ENCODE measurements around the gene SNTA1. TPM values are rescaled to one million over a fixed set of nuclear protein-coding genes. Genes with fewer than 3 reads are reported as not detected.
A peak's percentile ranks its signal among the peaks of the same experiment; 100 is the strongest.

The SNTA1 gene
- total and polyA plus RNA-seq, 2 of the 13 experiments (the other 11 are each of a cell fraction or from before 2014, with no cell fraction given): 16.4 to 18.3 TPM

GRCh38 chr20:33474097-33474873 lies 30.7 kb upstream of the SNTA1 start (continued):
- TF ChIP-seq, protein P1, sequence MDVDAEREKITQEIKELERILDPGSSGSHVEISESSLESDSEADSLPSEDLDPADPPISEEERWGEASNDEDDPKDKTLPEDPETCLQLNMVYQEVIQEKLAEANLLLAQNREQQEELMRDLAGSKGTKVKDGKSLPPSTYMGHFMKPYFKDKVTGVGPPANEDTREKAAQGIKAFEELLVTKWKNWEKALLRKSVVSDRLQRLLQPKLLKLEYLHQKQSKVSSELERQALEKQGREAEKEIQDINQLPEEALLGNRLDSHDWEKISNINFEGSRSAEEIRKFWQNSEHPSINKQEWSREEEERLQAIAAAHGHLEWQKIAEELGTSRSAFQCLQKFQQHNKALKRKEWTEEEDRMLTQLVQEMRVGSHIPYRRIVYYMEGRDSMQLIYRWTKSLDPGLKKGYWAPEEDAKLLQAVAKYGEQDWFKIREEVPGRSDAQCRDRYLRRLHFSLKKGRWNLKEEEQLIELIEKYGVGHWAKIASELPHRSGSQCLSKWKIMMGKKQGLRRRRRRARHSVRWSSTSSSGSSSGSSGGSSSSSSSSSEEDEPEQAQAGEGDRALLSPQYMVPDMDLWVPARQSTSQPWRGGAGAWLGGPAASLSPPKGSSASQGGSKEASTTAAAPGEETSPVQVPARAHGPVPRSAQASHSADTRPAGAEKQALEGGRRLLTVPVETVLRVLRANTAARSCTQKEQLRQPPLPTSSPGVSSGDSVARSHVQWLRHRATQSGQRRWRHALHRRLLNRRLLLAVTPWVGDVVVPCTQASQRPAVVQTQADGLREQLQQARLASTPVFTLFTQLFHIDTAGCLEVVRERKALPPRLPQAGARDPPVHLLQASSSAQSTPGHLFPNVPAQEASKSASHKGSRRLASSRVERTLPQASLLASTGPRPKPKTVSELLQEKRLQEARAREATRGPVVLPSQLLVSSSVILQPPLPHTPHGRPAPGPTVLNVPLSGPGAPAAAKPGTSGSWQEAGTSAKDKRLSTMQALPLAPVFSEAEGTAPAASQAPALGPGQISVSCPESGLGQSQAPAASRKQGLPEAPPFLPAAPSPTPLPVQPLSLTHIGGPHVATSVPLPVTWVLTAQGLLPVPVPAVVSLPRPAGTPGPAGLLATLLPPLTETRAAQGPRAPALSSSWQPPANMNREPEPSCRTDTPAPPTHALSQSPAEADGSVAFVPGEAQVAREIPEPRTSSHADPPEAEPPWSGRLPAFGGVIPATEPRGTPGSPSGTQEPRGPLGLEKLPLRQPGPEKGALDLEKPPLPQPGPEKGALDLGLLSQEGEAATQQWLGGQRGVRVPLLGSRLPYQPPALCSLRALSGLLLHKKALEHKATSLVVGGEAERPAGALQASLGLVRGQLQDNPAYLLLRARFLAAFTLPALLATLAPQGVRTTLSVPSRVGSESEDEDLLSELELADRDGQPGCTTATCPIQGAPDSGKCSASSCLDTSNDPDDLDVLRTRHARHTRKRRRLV (CRISPR knock-in tag; IDR thresholded peaks at IDR 0.05): no peak
- TF ChIP-seq ZNF761 (CRISPR knock-in tag; conservative IDR thresholded peaks at IDR 0.05): 0 out of 2 replicates have a peak, but pooled peaks have one; percentile 2
- TF ChIP-seq ZNF550 (CRISPR knock-in tag; IDR thresholded peaks at IDR 0.05; ENCODE audit: borderline replicate concordance): no peak
- TF ChIP-seq ATF7-NPFF (CRISPR knock-in tag; IDR thresholded peaks at IDR 0.05; ENCODE audit: low read depth): no peak
- TF ChIP-seq KDM3A (CRISPR knock-in tag; IDR thresholded peaks at IDR 0.05; ENCODE audit: low read depth): no peak
- peak; percentile 84 for TF ChIP-seq ZNF770 (CRISPR knock-in tag; IDR thresholded peaks at IDR 0.05)
- no peak for TF ChIP-seq SNAPC2 (CRISPR knock-in tag; IDR thresholded peaks at IDR 0.05)
- TF ChIP-seq ARID4A (CRISPR knock-in tag; IDR thresholded peaks at IDR 0.05; ENCODE audit: borderline replicate concordance): peak; percentile 27; the same call in 1 of the 2 replicates
- TF ChIP-seq MYC (CRISPR knock-in tag; IDR thresholded peaks at IDR 0.05; ENCODE audit: borderline replicate concordance): 0 out of 2 replicates have a peak, but pooled peaks have one; percentile 26
- no peak for TF ChIP-seq HOXA7 (CRISPR knock-in tag; IDR thresholded peaks at IDR 0.05)
